ENCODE data around the gene MARCHF10. TPM values are rescaled to one million over a fixed set of nuclear protein-coding genes. Genes with fewer than 3 reads are reported as not detected.

Gene MARCHF10
- total RNA-seq, 4 donors from 2014 or later = 0.29 to 0.81 TPM; not detected in 2

DNA sequence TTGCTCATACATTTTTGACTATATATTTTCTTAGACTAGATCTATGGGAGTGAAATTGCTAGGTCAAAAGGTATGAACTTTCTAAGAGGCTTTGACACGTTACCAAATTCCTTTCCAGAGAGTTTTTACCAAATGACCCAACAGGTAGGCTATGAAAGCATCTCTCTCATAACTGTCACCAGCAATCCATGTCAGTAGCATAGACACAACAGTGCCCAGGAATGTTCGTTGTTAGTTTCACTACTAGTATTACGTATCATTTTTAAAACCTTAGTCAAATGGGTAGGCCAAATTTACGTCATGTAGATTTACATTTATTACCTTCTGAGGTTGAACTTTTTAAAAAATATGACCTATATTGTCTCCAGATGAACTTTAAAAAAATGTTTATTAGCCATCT lies 66.8 kb downstream of the MARCHF10 start:
- H3K27me3 ChIP-seq = no peaks in the 10 kb centered on the region
- WGBS, 2 donors = 89 to 90% methylated on average over 4 of the region's 4 CpGs
- TF ChIP-seq, protein P1, sequence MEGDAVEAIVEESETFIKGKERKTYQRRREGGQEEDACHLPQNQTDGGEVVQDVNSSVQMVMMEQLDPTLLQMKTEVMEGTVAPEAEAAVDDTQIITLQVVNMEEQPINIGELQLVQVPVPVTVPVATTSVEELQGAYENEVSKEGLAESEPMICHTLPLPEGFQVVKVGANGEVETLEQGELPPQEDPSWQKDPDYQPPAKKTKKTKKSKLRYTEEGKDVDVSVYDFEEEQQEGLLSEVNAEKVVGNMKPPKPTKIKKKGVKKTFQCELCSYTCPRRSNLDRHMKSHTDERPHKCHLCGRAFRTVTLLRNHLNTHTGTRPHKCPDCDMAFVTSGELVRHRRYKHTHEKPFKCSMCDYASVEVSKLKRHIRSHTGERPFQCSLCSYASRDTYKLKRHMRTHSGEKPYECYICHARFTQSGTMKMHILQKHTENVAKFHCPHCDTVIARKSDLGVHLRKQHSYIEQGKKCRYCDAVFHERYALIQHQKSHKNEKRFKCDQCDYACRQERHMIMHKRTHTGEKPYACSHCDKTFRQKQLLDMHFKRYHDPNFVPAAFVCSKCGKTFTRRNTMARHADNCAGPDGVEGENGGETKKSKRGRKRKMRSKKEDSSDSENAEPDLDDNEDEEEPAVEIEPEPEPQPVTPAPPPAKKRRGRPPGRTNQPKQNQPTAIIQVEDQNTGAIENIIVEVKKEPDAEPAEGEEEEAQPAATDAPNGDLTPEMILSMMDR (IDR thresholded peaks at IDR 0.05) = no peak
- no peak for TF ChIP-seq POLR2A (IDR thresholded peaks at IDR 0.05)
- no peaks in the 10 kb centered on the region for H3K9me3 ChIP-seq
- no peak overlapping the region for H3K4me3 ChIP-seq (replicated peaks in 1 of 3)
- no peak for DNase-seq
- no peaks in the 10 kb centered on the region for H3K4me1 ChIP-seq
- intact Hi-C loops (cut with DNase I) = no loop called here
- H3K36me3 ChIP-seq = no peaks in the 10 kb centered on the region
- no peak overlapping the region for H3K27ac ChIP-seq

DNA sequence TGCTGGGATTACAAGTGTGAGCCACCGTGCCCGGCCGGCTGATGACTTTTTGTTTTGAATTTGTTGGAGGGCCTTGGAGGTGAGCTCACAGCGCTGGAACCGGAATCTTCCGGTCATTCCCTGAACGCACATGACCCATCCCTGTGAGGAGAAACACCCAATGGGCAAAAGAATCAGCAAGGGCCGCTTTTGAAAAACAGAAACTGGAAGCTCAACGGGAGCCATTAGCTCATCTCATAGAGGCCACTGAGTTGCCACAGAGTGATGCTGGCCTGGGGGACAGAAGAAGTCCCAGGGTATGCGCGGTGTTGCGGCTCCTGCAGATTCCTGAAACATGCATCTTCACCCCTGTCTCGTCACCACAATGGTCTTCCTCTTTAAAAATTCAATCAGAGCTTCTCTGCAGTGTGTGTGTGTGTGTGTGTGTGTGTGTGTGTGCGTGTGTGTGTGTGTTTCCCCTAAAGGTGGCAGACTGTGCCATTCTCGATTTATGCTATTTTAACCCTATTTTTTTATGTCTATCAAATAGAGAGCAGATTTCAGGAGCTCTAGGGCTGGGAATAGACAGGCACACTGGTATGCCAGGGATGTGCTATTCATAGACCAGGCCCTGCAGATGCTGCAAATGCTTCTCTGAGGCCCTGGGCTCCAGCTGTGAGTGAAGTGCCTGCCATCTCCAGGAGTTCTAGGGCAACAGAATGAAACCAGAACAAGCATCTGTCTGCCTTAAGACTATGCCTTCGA lies 68.3 kb downstream of the MARCHF10 start:
- no peak overlapping the region for H3K4me3 ChIP-seq (replicated peaks in 1 of 3)
- H3K36me3 ChIP-seq = no peaks in the 10 kb centered on the region
- no peaks in the 10 kb centered on the region for H3K4me1 ChIP-seq
- DNase-seq = no peak
- no peaks in the 10 kb centered on the region for H3K9me3 ChIP-seq
- no peaks in the 10 kb centered on the region for H3K27me3 ChIP-seq
- H3K27ac ChIP-seq = no peak overlapping the region
- intact Hi-C loops (cut with DNase I) = no loop called here
- 82 to 89% methylated on average over 16 of the region's 16 CpGs for WGBS, 2 donors
- TF ChIP-seq, protein P1 (IDR thresholded peaks at IDR 0.05) = no peak
- TF ChIP-seq POLR2A (IDR thresholded peaks at IDR 0.05) = no peak

DNA sequence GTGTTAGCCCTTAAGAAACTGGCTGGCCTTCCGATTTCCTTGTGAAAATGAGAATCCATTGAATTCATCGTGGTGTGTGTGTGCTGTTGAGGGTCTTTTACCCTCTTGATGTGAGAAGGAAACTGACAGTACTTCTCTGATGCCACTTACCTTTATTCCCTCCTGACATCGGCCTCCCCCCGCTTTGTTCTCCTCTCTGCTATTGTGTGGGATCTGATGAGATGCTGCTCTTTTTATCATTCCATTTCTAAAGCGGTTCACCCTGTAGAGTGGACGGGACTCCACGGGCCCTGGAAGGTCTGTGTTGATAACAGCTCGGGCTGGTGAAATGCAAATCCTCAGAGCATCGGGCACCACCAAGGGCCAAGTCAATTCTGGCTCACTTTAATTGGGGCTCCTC lies 69.8 kb downstream of the MARCHF10 start:
- Histone ChIP-seq H3K27ac (no peak overlapping the region), H3K4me3 (replicated peaks in 1 of 3) (no peak overlapping the region), H3K9me3 (no peaks in the 10 kb centered on the region), H3K36me3 (no peaks in the 10 kb centered on the region), H3K4me1 (no peaks in the 10 kb centered on the region), H3K27me3 (no peaks in the 10 kb centered on the region)
- intact Hi-C loops (cut with DNase I) = no loop called here
- WGBS, 2 donors = 86 to 88% methylated on average over 9 of the region's 9 CpGs
- no peak for DNase-seq
- TF ChIP-seq POLR2A (IDR thresholded peaks at IDR 0.05) = no peak
- TF ChIP-seq, protein P1 (IDR thresholded peaks at IDR 0.05) = no peak

DNA sequence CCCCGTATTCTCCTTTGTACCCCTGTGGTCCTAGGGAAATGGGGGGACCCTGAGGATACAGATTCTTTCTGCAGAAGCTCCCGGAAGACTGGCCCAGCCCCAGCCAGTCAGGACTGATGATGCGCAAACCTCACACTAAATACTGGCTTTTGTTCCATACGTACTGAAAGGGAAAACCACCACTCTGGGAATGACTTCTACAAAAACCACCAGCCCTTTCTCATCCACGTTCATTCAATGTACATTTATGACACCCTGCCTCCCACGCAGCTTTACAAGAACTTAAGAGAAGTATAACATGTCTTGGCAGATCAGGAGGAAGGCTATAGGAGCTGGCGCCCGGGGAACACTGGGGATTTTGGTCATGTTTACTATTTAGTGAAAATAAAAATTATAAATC lies 70.6 kb downstream of the MARCHF10 start:
- no peak for DNase-seq
- H3K27ac ChIP-seq = no peak overlapping the region
- no peaks in the 10 kb centered on the region for H3K36me3 ChIP-seq
- TF ChIP-seq POLR2A (IDR thresholded peaks at IDR 0.05) = no peak
- TF ChIP-seq, protein P1 (IDR thresholded peaks at IDR 0.05) = no peak
- H3K27me3 ChIP-seq = no peaks in the 10 kb centered on the region
- H3K4me3 ChIP-seq (replicated peaks in 1 of 3) = no peak overlapping the region
- H3K4me1 ChIP-seq = no peaks in the 10 kb centered on the region
- intact Hi-C loops (cut with DNase I) = no loop called here
- 86% methylated on average over 8 of the region's 8 CpGs for WGBS, 2 donors
- no peaks in the 10 kb centered on the region for H3K9me3 ChIP-seq

DNA sequence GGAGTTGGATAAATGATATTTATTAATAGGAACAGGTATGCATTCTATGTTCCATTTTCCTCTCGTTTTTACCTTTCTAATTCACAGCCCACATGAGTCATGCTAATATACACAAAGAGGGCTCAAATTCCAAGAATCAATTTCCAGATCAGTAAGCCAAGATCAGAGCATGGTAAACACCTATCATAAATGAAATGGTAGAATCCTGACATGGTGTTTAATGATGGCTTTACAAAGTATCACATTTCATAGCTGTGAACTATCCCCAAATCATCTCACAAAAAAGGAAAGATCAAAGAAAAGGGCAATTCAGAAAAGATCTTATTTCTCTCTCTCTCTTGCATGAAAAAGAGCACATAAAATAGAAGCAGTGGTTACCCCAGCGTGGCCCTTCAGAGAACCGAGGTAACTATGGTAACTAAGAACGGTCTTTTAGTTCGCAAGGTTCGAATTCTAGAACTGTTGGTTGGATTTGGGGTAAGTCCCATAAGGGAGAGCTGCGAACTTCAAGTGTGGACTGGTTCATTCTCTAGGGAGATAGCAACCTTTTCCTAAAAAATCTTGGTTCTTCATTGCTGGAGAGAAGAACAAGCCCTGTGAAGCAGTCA lies 73.0 kb downstream of the MARCHF10 start:
- no peak for TF ChIP-seq POLR2A (IDR thresholded peaks at IDR 0.05)
- TF ChIP-seq, protein P1 (IDR thresholded peaks at IDR 0.05) = no peak
- intact Hi-C loops (cut with DNase I) = no loop called here
- no peaks in the 10 kb centered on the region for H3K9me3 ChIP-seq
- no peaks in the 10 kb centered on the region for H3K36me3 ChIP-seq
- no peaks in the 10 kb centered on the region for H3K27me3 ChIP-seq
- no peak overlapping the region for H3K27ac ChIP-seq
- WGBS, 2 donors = 82 to 84% methylated on average over 7 of the region's 7 CpGs
- no peak overlapping the region for H3K4me3 ChIP-seq (replicated peaks in 1 of 3)
- no peak for DNase-seq
- H3K4me1 ChIP-seq = no peaks in the 10 kb centered on the region
